Adrenal gland (tissue), 12 donors: ENCODE measurements around the gene PVALEF. TPM values are rescaled to one million over a fixed set of nuclear protein-coding genes. Genes with fewer than 3 reads are reported as not detected.

Experiments
- DNase-seq, 7 donors: peaks; one replicate each; pipeline ENCODE4 v3.0.0-alpha.2; 2019 to 2020
- H3K27ac ChIP-seq, 5 donors: fragments of 200-600 bp; sonication (generic) in 4 of 5; 1 replicate in 3 of 5; 2 replicates in 2 of 5; pipeline versions ENCODE4 v1.5.1 to v1.8.0; 2016 to 2020; ENCODE audit warnings: mild to moderate bottlenecking in 1 of 5
- H3K27me3 ChIP-seq: fragments of 200-600 bp; 2 replicates; pipeline ENCODE4 v1.8.0; 2021
- H3K36me3 ChIP-seq, 2 donors: fragments of 200-600 bp; replicated peaks in 1 of 2; 1 replicate in 1 of 2; 2 replicates in 1 of 2; pipeline versions ENCODE4 v1.5.1 to v1.8.0; 2018 to 2022
- H3K4me1 ChIP-seq, 2 donors: fragments of 200-600 bp; replicated peaks in 1 of 2; 1 replicate in 1 of 2; 2 replicates in 1 of 2; pipeline versions ENCODE4 v1.5.1 to v1.8.0; 2018 to 2021
- H3K4me3 ChIP-seq, 4 donors: fragments of 200-600 bp; sonication (generic) in 3 of 4; one replicate each; pipeline ENCODE4 v1.5.1; 2016 to 2018
- H3K9me3 ChIP-seq, 3 donors: fragments of 200-600 bp; sonication (generic) in 1 of 3; replicated peaks in 1 of 3; 1 replicate in 2 of 3; 2 replicates in 1 of 3; pipeline versions ENCODE4 v1.5.1 to v1.8.0; 2016 to 2021
- POLR2A ChIP-seq, 2 donors: fragments of 450-650 bp; IDR thresholded peaks; one replicate each; pipeline ENCODE4 v1.6.1; 2017; ENCODE audit warnings: antibody characterized with exemption in 2 of 2, mild to moderate bottlenecking in 2 of 2, moderate library complexity in 1 of 2
- WGBS, 4 donors: extraction: QIAGEN DNeasy Blood & Tissue Kit in 2 of 4; methylation state at CpG; one replicate each; pipeline versions ENCODE4 v1.1.5 to v1.1.7; 2013 to 2017; 5-methylcytosine and 5-hydroxymethylcytosine counted together
- intact Hi-C, 2 donors: fragments of 100-400 bp; cut with DNase I; formaldehyde crosslinking; loops; one replicate each; pipeline versions ENCODE4 v1.14.1 to v1.15.0; 2022 to 2023
- polyA plus RNA-seq, 3 donors: library from polyadenylated mRNA; stranded (reverse); fragments of 200-250 nt in 2 of 3; fragments of 350-450 nt in 1 of 3; fragmentation: Illumina TruSeq in 1 of 3; extraction: RNeasy Lipid Tissue Mini Kit (QIAGEN cat#74804) in 1 of 3; gene quantifications; one replicate each; pipeline ENCODE4 v1.2.3, GENCODE V29; 2013 to 2014
- total RNA-seq, 9 donors: library from RNA; depleted of rRNA in 4 of 9; stranded (reverse); fragments of >200 nt in 4 of 9; fragments of 120-200 nt in 1 of 9; fragmentation: NEBNext Ultra II Directional in 1 of 9; extraction: Animal tissue kit (Norgen Biotek cat#: 25700) in 1 of 9; gene quantifications; one replicate each; pipeline versions ENCODE4 v1.1.0 to v1.2.4, GENCODE V29; 2013 to 2023
- TF ChIP-seq, protein P1 (sequence below), 6 experiments: fragments of 450-650 bp in 4 of 6; fragments of 200-600 bp in 2 of 6; sonication (generic) in 1 of 6; IDR thresholded peaks; 1 replicate in 5 of 6; 2 replicates in 1 of 6; pipeline versions ENCODE4 v1.5.1 to v1.8.0; 2016 to 2021; ENCODE audit warnings: antibody characterized with exemption in 6 of 6, mild to moderate bottlenecking in 2 of 6, moderate library complexity in 1 of 6
- donor health status: healthy with polysubstance abuse.
- donor health status: Bipolar disorder and iron deficiency.
- donor health status: DM: yes; HTN: yes; CAD: no.
- donor health status: DM: no; HTN: no; CAD: no.
- donor health status: DM: no; HTN: no; CAD: no.
- donor health status: DM: yes; HTN: yes; CAD: no.

PVALEF gene
- total and polyA plus RNA-seq, 12 donors: not detected

- no peak overlapping the region for H3K4me3 ChIP-seq
- intact Hi-C loops: no loop called here
- no peaks in the 10 kb centered on the region for H3K9me3 ChIP-seq
- TF ChIP-seq, protein P1, sequence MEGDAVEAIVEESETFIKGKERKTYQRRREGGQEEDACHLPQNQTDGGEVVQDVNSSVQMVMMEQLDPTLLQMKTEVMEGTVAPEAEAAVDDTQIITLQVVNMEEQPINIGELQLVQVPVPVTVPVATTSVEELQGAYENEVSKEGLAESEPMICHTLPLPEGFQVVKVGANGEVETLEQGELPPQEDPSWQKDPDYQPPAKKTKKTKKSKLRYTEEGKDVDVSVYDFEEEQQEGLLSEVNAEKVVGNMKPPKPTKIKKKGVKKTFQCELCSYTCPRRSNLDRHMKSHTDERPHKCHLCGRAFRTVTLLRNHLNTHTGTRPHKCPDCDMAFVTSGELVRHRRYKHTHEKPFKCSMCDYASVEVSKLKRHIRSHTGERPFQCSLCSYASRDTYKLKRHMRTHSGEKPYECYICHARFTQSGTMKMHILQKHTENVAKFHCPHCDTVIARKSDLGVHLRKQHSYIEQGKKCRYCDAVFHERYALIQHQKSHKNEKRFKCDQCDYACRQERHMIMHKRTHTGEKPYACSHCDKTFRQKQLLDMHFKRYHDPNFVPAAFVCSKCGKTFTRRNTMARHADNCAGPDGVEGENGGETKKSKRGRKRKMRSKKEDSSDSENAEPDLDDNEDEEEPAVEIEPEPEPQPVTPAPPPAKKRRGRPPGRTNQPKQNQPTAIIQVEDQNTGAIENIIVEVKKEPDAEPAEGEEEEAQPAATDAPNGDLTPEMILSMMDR (IDR thresholded peaks at IDR 0.05): no peak
- no peak for TF ChIP-seq POLR2A (IDR thresholded peaks at IDR 0.05)
- peaks cover 11 to 15% of the 10 kb centered on the region in 2 donors for H3K4me1 ChIP-seq
- DNase-seq: peak in 1 of 7 donors; percentile 27
- H3K27ac ChIP-seq: peak overlapping the region in 1 of 5 donors; percentile 64
- H3K27me3 ChIP-seq: no peaks in the 10 kb centered on the region
- 63 to 83% (median 74%) methylated on average over 2 to 24 of the region's 24 CpGs for WGBS, 4 donors
- no peaks in the 10 kb centered on the region for H3K36me3 ChIP-seq
Observed at GRCh38 chr17:81118308-81119221, 46.7 kb upstream of the PVALEF start.

GRCh38 chr17:81119223-81120148 lies 45.8 kb upstream of the PVALEF start:
- Histone ChIP-seq H3K36me3 (no peaks in the 10 kb centered on the region), H3K27ac (peak overlapping the region in 3 of 5 donors; percentile 34 to 69 (median 64)), H3K9me3 (no peaks in the 10 kb centered on the region), H3K4me1 (peaks cover 10 to 15% of the 10 kb centered on the region in 2 donors), H3K27me3 (no peaks in the 10 kb centered on the region), H3K4me3 (peak overlapping the region in 2 of 4 donors; percentile 20 to 43)
- intact Hi-C loops: no loop called here
- DNase-seq: peak; percentile 86 to 97 (median 95)
- 1 to 76% (median 23%) methylated on average over 9 to 87 of the region's 89 CpGs for WGBS, 4 donors
- TF ChIP-seq, protein P1 (IDR thresholded peaks at IDR 0.05): peak in 1 of 6 experiments; percentile 18
- no peak for TF ChIP-seq POLR2A (IDR thresholded peaks at IDR 0.05)

- intact Hi-C loops: no loop called here
- Histone ChIP-seq H3K4me3 (peak overlapping the region in 2 of 4 donors; percentile 20 to 43), H3K4me1 (peaks cover 10 to 15% of the 10 kb centered on the region in 2 donors)
Observed at GRCh38 chr17:81120149-81120484, 45.2 kb upstream of the PVALEF start.

More at GRCh38 chr17:81120149-81120484, 45.2 kb upstream of the PVALEF start:
- Histone ChIP-seq H3K27me3 (no peaks in the 10 kb centered on the region), H3K27ac (peak overlapping the region in 3 of 5 donors; percentile 34 to 69 (median 64)), H3K36me3 (no peaks in the 10 kb centered on the region), H3K9me3 (no peaks in the 10 kb centered on the region)
- DNase-seq: peak in 6 of 7 donors; percentile 38 to 70 (median 62)
- TF ChIP-seq, protein P1 (IDR thresholded peaks at IDR 0.05): no peak
- TF ChIP-seq POLR2A (IDR thresholded peaks at IDR 0.05): no peak
- 60 to 89% (median 76%) methylated on average over 21 to 33 of the region's 33 CpGs for WGBS, 4 donors
